ENCODE data around the gene TTC7B.

- TF ChIP-seq, protein P1, sequence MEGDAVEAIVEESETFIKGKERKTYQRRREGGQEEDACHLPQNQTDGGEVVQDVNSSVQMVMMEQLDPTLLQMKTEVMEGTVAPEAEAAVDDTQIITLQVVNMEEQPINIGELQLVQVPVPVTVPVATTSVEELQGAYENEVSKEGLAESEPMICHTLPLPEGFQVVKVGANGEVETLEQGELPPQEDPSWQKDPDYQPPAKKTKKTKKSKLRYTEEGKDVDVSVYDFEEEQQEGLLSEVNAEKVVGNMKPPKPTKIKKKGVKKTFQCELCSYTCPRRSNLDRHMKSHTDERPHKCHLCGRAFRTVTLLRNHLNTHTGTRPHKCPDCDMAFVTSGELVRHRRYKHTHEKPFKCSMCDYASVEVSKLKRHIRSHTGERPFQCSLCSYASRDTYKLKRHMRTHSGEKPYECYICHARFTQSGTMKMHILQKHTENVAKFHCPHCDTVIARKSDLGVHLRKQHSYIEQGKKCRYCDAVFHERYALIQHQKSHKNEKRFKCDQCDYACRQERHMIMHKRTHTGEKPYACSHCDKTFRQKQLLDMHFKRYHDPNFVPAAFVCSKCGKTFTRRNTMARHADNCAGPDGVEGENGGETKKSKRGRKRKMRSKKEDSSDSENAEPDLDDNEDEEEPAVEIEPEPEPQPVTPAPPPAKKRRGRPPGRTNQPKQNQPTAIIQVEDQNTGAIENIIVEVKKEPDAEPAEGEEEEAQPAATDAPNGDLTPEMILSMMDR (IDR thresholded peaks at IDR 0.05), result no peak
- no peak for TF ChIP-seq SIN3A (IDR thresholded peaks at IDR 0.05; ENCODE audit: borderline replicate concordance, insufficient read depth, low read depth, low read length)
- no peak for TF ChIP-seq POLR2AphosphoS5 (IDR thresholded peaks at IDR 0.05; ENCODE audit: low read depth, low read length)
- TF ChIP-seq, protein P2, sequence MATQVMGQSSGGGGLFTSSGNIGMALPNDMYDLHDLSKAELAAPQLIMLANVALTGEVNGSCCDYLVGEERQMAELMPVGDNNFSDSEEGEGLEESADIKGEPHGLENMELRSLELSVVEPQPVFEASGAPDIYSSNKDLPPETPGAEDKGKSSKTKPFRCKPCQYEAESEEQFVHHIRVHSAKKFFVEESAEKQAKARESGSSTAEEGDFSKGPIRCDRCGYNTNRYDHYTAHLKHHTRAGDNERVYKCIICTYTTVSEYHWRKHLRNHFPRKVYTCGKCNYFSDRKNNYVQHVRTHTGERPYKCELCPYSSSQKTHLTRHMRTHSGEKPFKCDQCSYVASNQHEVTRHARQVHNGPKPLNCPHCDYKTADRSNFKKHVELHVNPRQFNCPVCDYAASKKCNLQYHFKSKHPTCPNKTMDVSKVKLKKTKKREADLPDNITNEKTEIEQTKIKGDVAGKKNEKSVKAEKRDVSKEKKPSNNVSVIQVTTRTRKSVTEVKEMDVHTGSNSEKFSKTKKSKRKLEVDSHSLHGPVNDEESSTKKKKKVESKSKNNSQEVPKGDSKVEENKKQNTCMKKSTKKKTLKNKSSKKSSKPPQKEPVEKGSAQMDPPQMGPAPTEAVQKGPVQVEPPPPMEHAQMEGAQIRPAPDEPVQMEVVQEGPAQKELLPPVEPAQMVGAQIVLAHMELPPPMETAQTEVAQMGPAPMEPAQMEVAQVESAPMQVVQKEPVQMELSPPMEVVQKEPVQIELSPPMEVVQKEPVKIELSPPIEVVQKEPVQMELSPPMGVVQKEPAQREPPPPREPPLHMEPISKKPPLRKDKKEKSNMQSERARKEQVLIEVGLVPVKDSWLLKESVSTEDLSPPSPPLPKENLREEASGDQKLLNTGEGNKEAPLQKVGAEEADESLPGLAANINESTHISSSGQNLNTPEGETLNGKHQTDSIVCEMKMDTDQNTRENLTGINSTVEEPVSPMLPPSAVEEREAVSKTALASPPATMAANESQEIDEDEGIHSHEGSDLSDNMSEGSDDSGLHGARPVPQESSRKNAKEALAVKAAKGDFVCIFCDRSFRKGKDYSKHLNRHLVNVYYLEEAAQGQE (IDR thresholded peaks at IDR 0.05; ENCODE audit: insufficient read depth in 1 of 2, low read depth in 2 of 2, low read length in 1 of 2), result no peak
These were observed 198.3 kb downstream of the TTC7B start for GRCh38 chr14:90617961-90618360.
